ENCODE measurements around the gene TCF7L2. TPM values are rescaled to one million over a fixed set of nuclear protein-coding genes. Genes with fewer than 3 reads are reported as not detected.

Gene TCF7L2
- total RNA-seq, 1 donor from 2014 or later, result 60.1 TPM

GRCh38 chr10:113140143-113141011, 190.3 kb downstream of the TCF7L2 start:
- DNase-seq (ENCODE audit: low spot score), result no peak

DNA sequence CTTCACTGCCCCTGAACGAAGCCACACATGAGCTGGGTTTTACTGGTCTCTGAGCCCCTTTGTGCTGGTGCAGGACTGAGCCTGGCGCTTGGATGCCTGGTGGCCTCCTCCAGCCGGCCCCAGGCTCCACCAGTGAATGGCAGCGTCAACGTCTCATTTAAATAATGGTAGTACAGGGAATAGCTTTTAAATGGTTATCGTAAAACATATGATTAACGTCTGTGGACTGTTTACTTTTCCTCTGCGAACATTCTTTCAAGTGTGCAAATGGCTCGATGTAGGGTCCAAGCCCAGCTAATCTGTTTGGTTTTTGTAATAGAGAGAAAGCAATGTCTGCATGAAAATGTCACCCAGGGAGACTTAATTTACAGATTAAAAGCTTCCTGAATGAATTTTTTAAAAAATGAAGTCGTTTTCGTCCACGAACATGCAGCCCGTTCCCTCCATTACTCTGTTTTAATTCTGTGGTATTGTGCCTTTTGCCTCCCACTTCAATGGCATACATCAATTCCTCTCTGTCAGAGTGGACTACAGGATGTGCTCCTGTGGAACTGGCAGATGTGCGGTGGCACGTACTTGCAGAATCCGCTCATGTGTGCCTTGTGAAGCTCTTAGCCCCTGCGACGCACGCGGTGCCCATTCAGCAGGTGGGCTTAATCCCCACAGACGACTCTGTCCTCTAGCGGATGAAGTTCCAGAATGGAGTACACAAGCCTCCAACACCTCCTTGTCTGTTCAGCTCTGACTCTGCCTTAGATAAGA, 192.7 kb downstream of the TCF7L2 start:
- DNase-seq (ENCODE audit: low spot score), result no peak

GRCh38 chr10:113144576-113144975, 194.5 kb downstream of the TCF7L2 start:
- no peak for DNase-seq (ENCODE audit: low spot score)

DNA sequence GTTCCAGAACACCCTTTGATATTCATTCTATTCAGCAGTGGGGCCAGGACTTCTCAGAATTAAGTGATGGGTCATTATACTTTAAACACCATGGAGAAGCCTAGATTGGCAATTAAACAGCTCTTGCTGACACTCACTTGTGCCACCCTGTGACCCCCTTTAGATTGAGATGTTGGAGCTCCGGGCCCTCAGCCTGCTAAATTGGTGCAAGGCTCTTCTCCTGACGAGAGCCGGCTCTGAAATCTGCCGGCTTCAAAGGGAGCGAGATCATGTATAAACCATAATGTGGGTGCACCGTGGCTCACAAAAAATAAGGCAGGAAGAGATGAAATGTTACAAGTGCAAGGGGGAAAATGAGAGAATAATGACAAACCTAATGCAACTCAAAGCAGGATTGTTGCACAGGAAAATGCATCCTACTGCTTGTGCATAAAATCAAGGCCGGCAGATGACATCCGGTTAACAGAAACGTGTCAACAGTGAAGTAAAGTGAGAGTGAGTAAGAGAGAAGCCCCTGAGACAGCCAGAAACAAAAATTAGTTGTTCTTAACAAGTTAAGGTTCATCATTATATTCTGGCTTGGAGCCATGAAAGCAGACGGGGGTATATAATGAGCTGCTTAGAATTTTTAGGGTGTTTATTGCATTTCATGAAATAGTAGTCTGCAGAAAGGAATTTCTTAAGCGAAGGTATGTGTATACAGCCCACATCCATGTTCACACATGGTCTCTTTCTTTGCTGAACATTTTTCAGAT, 198.2 kb downstream of the TCF7L2 start:
- DNase-seq (ENCODE audit: low spot score), result no peak

DNA sequence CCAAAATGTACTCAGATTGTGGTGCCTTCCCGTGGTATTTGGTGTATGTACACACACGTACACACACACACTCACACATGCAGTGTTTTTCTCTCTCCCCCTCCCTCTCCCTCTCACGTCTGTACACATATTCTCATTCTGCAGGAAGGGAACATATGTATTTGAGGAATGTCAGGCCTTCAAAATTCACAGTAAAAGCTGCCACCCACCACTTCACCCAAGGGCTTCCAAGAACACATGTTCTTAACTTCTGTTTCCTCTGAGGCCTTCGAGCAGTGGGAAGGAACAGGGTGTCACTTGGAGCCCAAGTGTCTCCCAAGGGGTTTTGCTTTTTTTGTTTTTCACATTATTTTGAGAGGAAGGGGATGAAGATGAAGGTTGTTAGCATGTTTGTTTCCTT, 198.9 kb downstream of the TCF7L2 start:
- DNase-seq (ENCODE audit: low spot score), result no peak

DNA sequence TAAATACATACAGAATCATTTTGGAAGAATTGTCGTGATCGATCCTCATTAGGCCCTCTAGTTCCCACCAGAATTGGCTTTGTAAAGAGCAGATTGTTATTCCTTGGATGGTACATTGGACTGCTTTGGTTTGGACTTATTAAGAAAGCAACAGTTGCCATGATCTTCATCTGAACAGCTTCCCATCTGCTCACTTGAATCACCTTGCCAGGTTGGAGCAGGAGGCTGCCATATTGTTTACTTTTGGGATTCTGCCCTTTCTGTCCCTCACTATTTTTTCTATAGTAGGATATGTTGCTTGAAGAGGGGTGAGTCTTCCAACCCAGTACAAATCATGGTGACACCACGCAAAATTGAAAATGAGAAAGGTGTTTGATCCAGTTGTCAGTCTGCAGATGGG, 199.6 kb downstream of the TCF7L2 start:
- no peak for DNase-seq (ENCODE audit: low spot score)

GRCh38 chr10:113151190-113151666, 201.2 kb downstream of the TCF7L2 start:
- DNase-seq (ENCODE audit: low spot score), result no peak

GRCh38 chr10:113153493-113154102, 203.6 kb downstream of the TCF7L2 start:
- no peak for DNase-seq (ENCODE audit: low spot score)

GRCh38 chr10:113157441-113157840, 207.4 kb downstream of the TCF7L2 start:
- no peak for DNase-seq (ENCODE audit: low spot score)

- no peak for DNase-seq (ENCODE audit: low spot score)
These were observed 208.1 kb downstream of the TCF7L2 start for GRCh38 chr10:113158183-113158582.

DNA sequence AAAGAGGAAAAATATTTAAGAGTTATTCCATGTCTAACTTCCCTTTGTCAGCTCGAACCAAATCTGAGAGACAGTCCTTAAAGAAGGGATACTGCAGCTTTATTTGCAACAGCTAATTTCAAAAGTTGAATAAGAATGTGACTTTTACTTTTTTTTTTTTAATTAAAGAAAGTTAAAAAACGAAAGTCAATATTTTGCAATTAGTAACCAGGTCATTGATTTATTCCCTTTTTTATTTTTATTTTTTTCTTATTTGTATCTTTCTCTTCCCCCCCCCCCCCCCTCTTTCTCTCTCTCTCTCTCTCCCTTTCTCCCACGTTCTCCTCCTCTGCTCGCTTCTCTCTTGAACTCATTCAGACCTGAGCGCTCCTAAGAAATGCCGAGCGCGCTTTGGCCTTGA, 209.5 kb downstream of the TCF7L2 start:
- no peak for DNase-seq (ENCODE audit: low spot score)

DNA sequence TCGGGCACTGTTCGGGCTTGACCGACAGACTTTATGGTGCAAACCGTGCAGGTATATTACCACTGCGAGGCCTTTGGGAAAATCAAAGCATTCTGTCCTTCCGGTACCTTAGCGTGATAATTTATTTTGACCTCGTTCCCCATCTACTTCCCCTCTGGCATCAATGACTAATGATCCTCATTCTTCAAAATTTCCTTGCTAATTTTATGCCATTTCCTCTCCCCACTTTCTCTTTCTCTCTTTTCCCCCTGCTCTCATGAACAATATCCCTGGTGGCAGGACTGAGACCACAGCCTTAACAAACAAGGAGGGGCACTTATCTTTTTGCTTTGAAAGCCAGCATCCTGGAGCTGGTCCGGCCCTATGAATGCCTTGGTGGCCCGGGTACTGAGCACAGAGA, 210.6 kb downstream of the TCF7L2 start:
- DNase-seq (ENCODE audit: low spot score), result no peak

- DNase-seq (ENCODE audit: low spot score), result no peak
These were observed 211.0 kb downstream of the TCF7L2 start for GRCh38 chr10:113161066-113161465.

DNA sequence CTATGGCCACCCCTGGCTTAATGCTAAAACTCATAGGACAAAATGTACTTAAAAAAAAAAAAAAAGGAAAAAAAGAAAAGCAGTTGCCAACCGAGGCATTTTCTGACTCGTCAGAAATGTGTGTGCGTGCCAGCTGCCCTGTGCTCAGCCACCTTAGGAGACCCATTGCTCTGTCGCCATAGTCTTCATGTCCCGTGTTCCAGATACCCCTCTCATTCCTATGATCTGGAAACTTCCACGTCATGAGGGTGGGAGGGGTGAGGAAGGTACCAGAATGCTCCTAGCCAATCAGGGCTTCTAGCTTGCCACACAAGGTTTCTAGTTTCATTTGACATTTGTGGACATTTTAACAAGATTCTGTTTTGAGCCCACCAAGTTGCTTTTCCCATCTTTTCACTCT, 212.9 kb downstream of the TCF7L2 start:
- no peak for DNase-seq (ENCODE audit: low spot score)

GRCh38 chr10:113165673-113166072, 215.6 kb downstream of the TCF7L2 start:
- DNase-seq (ENCODE audit: low spot score), result no peak

DNA sequence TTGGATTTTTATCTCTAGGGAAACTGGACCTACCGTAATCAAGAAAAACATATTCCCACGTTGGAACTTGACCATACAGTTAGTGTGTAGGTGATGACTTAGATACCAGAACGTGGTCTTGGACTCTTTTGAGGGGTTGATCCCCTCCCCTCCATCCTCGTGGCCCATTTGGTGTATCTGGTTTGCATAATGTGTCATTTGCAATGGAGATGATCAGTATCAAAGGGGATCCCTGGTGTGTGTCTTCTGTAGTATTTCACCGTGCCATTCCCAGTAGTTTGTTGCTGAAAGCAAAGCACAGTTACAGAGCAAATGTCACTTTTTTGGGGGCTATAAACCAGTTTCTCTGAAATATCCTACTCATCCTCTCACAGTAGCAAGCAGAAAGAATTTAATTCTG, 217.7 kb downstream of the TCF7L2 start:
- DNase-seq (ENCODE audit: low spot score), result no peak

DNA sequence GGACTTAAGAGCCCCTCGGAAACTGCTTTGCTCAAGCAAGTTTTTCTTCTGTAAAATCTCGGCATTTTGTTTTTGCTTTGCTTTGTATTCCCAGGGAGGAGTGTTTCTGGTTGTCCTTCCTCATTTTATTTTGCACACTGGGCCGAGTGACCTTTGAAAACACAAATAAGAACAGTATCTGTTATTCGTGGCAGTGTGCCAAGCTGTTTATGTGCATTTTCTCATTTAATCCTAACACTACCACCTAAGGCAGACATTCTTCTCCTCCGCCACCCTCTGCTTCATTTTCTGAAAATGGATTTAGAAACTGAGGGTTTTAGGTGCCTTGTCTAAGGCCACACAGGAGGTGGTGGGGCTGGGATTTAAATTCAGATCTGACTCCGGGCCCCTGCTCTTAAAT, 218.5 kb downstream of the TCF7L2 start:
- no peak for DNase-seq (ENCODE audit: low spot score)

DNA sequence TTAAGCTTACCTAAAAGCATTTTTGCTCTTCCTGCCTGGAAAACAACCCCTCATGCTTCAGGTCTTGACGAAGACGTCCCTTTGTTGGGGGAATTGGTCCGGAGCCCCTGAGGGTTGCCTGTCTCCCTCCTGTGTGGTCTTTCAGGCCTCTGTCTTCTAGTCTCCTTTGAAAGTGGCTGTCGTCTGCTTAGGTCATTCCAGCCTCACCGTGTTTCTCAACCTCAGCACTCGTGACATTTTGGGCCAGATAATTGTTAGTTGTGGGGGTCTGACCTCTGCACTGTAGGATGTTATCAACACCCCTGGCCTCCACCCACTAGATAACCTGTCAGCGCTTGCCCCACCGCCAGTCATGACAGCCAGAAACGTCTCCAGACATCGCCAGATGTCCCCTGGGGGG, 219.1 kb downstream of the TCF7L2 start:
- DNase-seq (ENCODE audit: low spot score), result no peak

DNA sequence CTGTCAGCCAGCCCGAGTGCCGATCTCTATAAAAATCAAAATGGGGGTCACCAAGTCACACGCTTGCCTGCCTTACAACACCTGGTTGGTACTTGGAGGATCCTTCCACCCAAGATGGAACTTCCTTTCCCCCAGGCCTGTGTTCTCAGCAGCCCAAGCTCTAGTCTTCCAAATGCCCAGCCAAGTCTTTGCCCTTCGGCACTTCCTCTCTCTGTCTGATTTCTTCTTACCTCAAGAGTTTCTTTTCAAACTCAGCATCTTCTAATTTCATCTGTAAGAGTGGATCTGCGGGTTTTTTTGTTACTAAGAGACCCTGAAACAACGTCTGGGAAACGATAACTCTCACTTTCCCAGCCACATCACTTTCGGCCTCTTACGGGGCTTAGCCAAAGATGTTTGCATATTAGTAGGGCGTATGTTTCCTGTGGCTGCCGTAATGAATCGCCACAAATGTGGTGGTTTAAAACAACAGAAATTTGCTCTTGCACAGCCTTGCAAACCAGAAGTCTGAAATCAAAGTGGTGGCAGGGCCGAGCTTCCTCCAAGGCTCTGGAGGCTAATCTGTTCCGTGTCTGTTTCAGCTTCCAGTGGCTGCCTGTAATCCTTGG, 219.9 kb downstream of the TCF7L2 start:
- no peak for DNase-seq (ENCODE audit: low spot score)

GRCh38 chr10:113171662-113172061, 221.6 kb downstream of the TCF7L2 start:
- no peak for DNase-seq (ENCODE audit: low spot score)

GRCh38 chr10:113175176-113175575, 225.1 kb downstream of the TCF7L2 start:
- no peak for DNase-seq (ENCODE audit: low spot score)
